Right lobe of liver (tissue), 4 donors: Measurements from ENCODE around the gene PTPRR.

Source experiments
- POLR2A ChIP-seq: fragments of 450-650 bp; IDR thresholded peaks from one replicate; pipeline ENCODE4 v1.6.1; 2017; ENCODE audit warnings: antibody characterized with exemption, mild to moderate bottlenecking
- TF ChIP-seq, protein P1 (sequence below), 4 donors: fragments of 200-600 bp in 3 of 4; fragments of 450-650 bp in 1 of 4; IDR thresholded peaks; one replicate each; pipeline versions ENCODE4 v1.5.1 to v1.8.0; 2016 to 2022; ENCODE audit warnings: antibody characterized with exemption in 4 of 4, mild to moderate bottlenecking in 2 of 4
- donor health status: DM: no; HTN: no; CAD: no.
- donor health status: DM: no; HTN: no; CAD: no.
- donor health status: DM: no; HTN: yes; CAD: no.

GRCh38 chr12:70925539-70925938, 5.0 kb upstream of the PTPRR start:
- no peak for TF ChIP-seq POLR2A
- TF ChIP-seq, protein P1, sequence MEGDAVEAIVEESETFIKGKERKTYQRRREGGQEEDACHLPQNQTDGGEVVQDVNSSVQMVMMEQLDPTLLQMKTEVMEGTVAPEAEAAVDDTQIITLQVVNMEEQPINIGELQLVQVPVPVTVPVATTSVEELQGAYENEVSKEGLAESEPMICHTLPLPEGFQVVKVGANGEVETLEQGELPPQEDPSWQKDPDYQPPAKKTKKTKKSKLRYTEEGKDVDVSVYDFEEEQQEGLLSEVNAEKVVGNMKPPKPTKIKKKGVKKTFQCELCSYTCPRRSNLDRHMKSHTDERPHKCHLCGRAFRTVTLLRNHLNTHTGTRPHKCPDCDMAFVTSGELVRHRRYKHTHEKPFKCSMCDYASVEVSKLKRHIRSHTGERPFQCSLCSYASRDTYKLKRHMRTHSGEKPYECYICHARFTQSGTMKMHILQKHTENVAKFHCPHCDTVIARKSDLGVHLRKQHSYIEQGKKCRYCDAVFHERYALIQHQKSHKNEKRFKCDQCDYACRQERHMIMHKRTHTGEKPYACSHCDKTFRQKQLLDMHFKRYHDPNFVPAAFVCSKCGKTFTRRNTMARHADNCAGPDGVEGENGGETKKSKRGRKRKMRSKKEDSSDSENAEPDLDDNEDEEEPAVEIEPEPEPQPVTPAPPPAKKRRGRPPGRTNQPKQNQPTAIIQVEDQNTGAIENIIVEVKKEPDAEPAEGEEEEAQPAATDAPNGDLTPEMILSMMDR (IDR thresholded peaks at IDR 0.05): no peak
